Calu3 (cell line): ENCODE measurements around the gene TMEM86A. TPM values are rescaled to one million over a fixed set of nuclear protein-coding genes. Genes with fewer than 3 reads are reported as not detected.

Experiments used
- BruUV-seq: library from RNA; stranded (reverse); fragments of 400-500 nt; replicated peaks from 2 replicates; lab custom pipeline; 2021; lab: Mats Ljungman, UMichigan
- CTCF ChIA-PET: fragments of 300-600 bp; sonication (Branson Sonifier 250); formaldehyde crosslinking; loops from one replicate; lab custom pipeline; 2022; ENCODE audit warnings: antibody characterized with exemption; lab: Charles Lee
- DNase-seq: peaks from one replicate; pipeline ENCODE4 v3.0.0; 2022
- H3K27ac Mint-ChIP-seq: one replicate; pipeline ENCODE4 v1.8.0; 2022; ENCODE audit warnings: mixed read lengths; ENCODE audit not compliant: unreplicated experiment
- H3K27me3 Mint-ChIP-seq: one replicate; pipeline ENCODE4 v1.8.0; 2022; ENCODE audit warnings: mixed read lengths; ENCODE audit not compliant: unreplicated experiment
- H3K36me3 Mint-ChIP-seq: one replicate; pipeline ENCODE4 v1.8.0; 2022; ENCODE audit warnings: mild to moderate bottlenecking, moderate library complexity, mixed read lengths; ENCODE audit not compliant: insufficient read depth, unreplicated experiment
- H3K4me1 Mint-ChIP-seq: one replicate; pipeline ENCODE4 v1.8.0; 2022; ENCODE audit warnings: mild to moderate bottlenecking, low read depth, mixed read lengths; ENCODE audit not compliant: unreplicated experiment
- H3K4me3 Mint-ChIP-seq: one replicate; pipeline ENCODE4 v1.8.0; 2022; ENCODE audit warnings: mild to moderate bottlenecking, low read depth, moderate library complexity, mixed read lengths; ENCODE audit not compliant: unreplicated experiment
- H3K9me3 Mint-ChIP-seq: one replicate; pipeline ENCODE4 v1.8.0; 2022; ENCODE audit warnings: low read depth, mixed read lengths; ENCODE audit not compliant: unreplicated experiment
- CTCF ChIP-seq: fragments of 200-600 bp; IDR thresholded peaks from one replicate; pipeline ENCODE4 v1.8.0; 2022; ENCODE audit warnings: antibody characterized with exemption; ENCODE audit not compliant: unreplicated experiment
- intact Hi-C: fragments of 100-400 bp; cut with micrococcal nuclease; formaldehyde crosslinking; loops from one replicate; pipeline ENCODE4 v1.10.0; 2022; ENCODE audit not compliant: unreplicated experiment
- total RNA-seq: library from RNA; stranded (reverse); gene quantifications from 2 replicates; pipeline ENCODE4 v1.2.3, GENCODE V29; 2022

TMEM86A gene
- total RNA-seq, 1 experiment from 2014 or later = 8.8 TPM

- H3K27me3 Mint-ChIP-seq = no peaks in the 10 kb centered on the region
- no peak for TF ChIP-seq CTCF
- H3K36me3 Mint-ChIP-seq = peaks cover 25% of the 10 kb centered on the region
- CTCF ChIA-PET = no interaction called here
- no peak overlapping the region for H3K27ac Mint-ChIP-seq
- H3K4me3 Mint-ChIP-seq = no peak overlapping the region
- intact Hi-C loops = no loop called here
- DNase-seq = no peak
- H3K4me1 Mint-ChIP-seq = peaks cover 39% of the 10 kb centered on the region
- no peaks in the 10 kb centered on the region for H3K9me3 Mint-ChIP-seq
- no TSS peak for BruUV-seq
Measured at GRCh38 chr11:18697576-18697975, 1.0 kb upstream of the TMEM86A start.

- Mint-ChIP-seq H3K36me3 (peaks cover 25% of the 10 kb centered on the region), H3K27ac (peak overlapping the region; percentile 85), H3K9me3 (no peaks in the 10 kb centered on the region), H3K4me3 (peak overlapping the region; percentile 72), H3K27me3 (peaks cover 14% of the 10 kb centered on the region), H3K4me1 (peaks cover 30% of the 10 kb centered on the region)
- DNase-seq = no peak
- TF ChIP-seq CTCF = no peak
- no TSS peak for BruUV-seq
- intact Hi-C loops = loop anchor here (2.0 kb wide), 1 partner anchor 30 kb away; no protein-coding TSS in a partner anchor
- CTCF ChIA-PET = interaction anchor here (1.1 kb wide), 1 partner anchor 27 kb away, joined by 3 read pairs; no protein-coding TSS in a partner anchor
Measured at GRCh38 chr11:18699269-18699596, 654 bp downstream of the TMEM86A start.

- no TSS peak for BruUV-seq
- H3K36me3 Mint-ChIP-seq = peaks cover 25% of the 10 kb centered on the region
- peaks cover 35% of the 10 kb centered on the region for H3K4me1 Mint-ChIP-seq
- H3K4me3 Mint-ChIP-seq = peak overlapping the region; percentile 72
- H3K27ac Mint-ChIP-seq = peak overlapping the region; percentile 85
- no peak for DNase-seq
- CTCF ChIA-PET = interaction anchor here (1.3 kb wide), 1 partner anchor 22 kb away, joined by 3 read pairs; no protein-coding TSS in a partner anchor
- H3K27me3 Mint-ChIP-seq = peaks cover 20% of the 10 kb centered on the region
- H3K9me3 Mint-ChIP-seq = no peaks in the 10 kb centered on the region
- intact Hi-C loops = loop anchor here (2.0 kb wide), 1 partner anchor 31 kb away; no protein-coding TSS in a partner anchor
- no peak for TF ChIP-seq CTCF
Measured at GRCh38 chr11:18699848-18700261, 1.3 kb downstream of the TMEM86A start.

- Mint-ChIP-seq H3K4me3 (peak overlapping the region; percentile 72), H3K27me3 (peaks cover 25% of the 10 kb centered on the region), H3K27ac (peak overlapping the region; percentile 85), H3K9me3 (no peaks in the 10 kb centered on the region), H3K36me3 (peaks cover 25% of the 10 kb centered on the region), H3K4me1 (peaks cover 35% of the 10 kb centered on the region)
- DNase-seq = peak; percentile 51
- CTCF ChIA-PET = interaction anchor here (1.3 kb wide), 1 partner anchor 21 kb away, joined by 3 read pairs; no protein-coding TSS in a partner anchor
- no peak for TF ChIP-seq CTCF
- intact Hi-C loops = no loop called here
- BruUV-seq = no TSS peak
Measured at GRCh38 chr11:18700375-18700774, 1.8 kb downstream of the TMEM86A start.
